Colon (tissue), 2 donors: ENCODE data around the gene FGGY.
A peak's percentile ranks its signal among the peaks of the same experiment; 100 is the strongest.
"Not testable (repeated sequence)": the region's sequence is repeated elsewhere in the genome, so short reads cannot be mapped to it uniquely, and the experiment has no call there.

ENCODE experiments used
- FAIRE-seq: peaks from 2 replicates; lab custom pipeline; 2012; peaks lifted over from hg19 to GRCh38; lab: Jason Lieb, UNC
- donor health status: control.
- donor health status: control.

The FGGY gene

DNA sequence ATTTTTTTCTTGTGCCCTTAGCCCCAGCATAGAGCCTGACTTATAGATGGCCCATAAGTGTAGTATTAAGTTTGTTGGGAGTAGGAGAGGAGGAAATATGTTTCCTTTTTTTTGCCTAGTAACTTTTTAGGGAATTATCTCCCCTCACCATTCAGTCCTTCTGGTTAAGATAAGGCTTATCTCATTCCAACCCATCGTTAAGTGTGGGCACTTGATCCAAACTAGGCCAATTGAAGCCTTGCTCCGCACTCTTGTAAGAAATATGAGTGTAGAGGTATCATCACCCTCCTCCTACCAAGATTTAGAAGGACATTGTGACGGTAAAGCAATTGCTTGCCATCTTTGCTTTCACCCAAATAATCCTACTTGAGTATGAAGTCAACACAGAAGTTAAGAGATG is 8.8 kb upstream of the FGGY start:
- no peak for FAIRE-seq

DNA sequence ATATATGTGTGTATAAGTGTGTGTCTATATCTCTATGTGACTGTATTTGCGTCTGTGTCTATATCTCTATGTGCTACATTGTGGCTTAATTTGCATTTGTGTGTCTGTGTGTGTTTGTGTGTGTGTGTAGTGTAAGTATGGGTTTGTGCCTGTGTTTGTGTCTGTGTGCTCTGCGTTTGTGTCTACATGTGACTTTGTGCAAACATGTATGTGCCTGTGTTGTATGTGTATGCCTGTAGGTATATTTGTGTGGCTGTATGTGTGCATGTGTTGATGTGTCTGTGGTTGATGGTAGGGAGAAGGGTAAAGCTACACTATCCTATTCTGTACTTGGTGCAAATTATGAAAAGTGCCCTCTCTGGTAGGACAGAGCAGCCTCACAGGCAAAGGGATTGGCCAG is 7.3 kb upstream of the FGGY start:
- no peak for FAIRE-seq

DNA sequence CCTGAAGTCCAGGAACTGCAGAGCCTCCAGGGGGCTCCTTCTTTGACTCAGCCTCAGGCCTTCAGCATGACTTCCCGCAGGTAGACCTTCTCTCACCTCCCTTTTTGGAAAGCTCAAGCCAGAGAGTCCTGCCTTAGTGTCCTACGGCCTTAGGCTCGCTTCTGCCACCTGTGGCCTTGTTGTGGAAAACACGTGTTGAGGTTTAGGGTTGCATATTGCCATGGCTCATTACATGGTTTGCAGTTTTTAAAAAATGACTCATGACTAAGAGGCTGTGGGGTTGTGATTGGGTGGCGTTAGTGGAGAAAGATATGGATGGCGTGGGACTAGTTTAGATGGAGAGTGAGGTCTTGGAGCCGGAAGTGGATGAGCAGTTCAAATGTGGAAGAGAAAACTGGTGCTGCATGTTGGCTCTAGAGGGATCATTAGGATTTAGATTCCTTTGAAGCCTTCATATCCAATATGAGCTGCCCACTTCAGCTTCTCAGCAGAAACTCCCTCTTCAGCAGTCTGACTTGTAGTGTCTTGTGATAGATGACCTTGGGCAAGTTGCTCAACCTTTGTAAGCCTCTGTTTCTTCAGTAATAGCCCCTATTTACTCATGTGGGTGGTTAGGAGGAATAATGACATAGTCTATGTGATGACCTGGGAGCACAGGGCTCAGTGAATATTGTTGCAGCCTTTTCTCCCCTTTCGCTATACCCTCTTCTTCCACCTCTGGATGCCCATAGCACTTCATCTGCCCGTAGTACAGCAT is 6.5 kb upstream of the FGGY start:
- FAIRE-seq, result no peak

DNA sequence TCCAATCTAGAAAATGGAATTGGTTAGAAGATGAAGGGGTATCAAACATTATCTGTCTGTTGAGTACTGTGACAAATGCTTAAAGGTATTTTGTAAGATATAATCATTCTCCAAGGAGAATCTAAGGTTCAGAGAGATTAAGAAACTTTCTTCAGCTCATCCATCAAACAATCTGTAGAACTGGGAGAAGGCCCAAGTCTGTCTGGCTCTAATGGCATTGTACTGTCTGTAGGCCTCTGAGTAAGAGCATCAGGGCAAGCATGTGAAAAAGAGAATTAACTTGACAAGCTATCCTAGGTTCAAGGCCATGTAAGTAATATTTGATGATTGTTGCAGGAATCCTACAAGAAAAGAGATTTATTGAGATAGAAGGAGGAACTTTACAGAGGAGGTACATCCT is 5.3 kb upstream of the FGGY start:
- no peak for FAIRE-seq

DNA sequence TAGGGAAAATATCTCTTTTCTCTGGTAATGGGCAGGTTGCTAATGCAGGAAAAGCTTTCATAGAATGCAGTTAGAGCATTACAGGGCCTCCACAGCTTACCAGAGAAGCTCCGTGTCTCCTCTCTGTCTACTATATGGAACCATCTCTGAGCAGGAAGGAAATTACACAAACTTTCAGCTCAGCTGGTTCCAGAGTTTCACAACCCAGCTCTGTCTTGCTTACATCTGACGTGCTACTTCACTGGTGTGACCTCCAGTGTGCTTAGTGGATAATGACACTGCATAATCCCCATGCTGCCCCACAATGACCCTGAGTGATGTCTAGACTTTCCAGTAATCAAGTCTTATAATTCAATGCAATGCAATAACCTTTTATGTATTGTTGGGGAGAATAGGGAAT is 4.3 kb upstream of the FGGY start:
- FAIRE-seq, result no peak

DNA sequence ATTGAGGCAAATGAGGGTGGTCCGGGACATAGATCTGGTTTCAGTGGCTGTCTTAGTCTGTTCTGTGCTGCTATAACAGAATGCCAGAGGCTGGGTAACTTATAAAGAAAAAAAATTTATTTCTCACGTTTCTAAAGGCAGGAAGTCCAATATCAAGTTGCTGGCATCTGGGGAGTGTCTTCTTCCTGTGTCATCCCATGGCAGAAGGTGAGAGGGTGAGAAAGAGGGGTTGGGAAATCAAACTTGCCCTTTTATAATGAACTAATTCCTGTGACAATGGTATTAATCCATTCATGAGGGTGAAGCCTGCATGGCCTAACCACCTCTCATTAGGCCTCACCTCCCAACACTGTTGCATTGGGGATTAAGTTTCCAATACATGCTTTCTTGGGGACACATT is 3.7 kb upstream of the FGGY start:
- FAIRE-seq, result no peak

DNA sequence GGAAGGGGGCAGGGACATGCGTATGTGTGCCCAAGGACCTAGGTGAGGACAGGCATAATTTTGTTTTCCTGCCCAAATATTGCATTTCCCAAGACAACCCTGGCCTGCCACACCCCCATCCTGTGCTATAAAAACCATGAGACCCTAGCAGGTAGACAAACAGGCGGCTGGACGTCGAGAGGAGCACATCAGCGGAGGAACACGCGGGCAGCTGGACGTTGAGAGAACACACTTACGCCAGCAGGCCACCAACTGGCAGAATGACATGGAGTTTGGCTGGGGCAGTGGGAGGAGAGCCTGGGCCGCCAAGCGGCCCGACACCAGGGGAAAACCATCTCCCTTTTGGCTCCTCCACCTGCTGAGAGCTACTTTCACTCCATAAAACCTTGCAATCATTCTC is 3.0 kb upstream of the FGGY start:
- no peak for FAIRE-seq

DNA sequence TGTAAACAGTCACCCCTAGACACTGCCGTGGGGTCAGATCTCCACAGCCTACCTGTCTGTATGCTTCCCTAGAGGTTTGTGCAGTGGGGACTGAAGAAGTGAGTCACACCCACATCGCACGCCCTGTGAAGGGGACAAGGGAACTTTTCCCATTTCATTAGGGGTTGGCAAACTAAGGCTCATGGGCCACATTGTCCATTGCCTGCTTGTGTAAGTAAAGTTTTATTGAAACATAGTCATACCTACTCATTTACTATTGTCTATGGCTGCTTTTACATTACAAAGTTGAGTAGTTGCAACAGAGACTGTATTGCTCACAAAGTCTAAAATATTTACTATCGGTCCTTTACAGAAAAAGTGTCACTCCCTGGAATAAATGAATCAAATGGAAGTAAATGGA is 2.5 kb upstream of the FGGY start:
- no peak for FAIRE-seq

DNA sequence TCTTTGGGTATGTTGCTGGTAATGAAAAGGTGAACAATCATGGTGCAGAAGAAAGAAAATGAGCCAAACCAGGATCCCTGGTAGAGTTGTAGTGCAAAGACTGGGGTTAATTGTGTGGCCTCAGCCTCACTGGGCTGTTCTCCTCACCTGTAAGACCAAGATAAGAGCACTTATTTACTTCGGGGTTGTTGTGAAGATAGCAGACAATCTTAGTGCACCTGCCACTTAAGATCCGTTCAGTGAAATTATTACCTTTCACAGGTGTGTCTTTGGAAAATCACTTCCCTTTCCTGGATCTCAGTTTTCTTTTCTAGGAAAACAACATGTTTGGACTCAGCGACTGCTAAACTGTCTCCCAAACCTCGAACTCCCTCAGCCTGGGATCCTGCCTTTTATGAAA is 1.3 kb upstream of the FGGY start:
- FAIRE-seq, result no peak

DNA sequence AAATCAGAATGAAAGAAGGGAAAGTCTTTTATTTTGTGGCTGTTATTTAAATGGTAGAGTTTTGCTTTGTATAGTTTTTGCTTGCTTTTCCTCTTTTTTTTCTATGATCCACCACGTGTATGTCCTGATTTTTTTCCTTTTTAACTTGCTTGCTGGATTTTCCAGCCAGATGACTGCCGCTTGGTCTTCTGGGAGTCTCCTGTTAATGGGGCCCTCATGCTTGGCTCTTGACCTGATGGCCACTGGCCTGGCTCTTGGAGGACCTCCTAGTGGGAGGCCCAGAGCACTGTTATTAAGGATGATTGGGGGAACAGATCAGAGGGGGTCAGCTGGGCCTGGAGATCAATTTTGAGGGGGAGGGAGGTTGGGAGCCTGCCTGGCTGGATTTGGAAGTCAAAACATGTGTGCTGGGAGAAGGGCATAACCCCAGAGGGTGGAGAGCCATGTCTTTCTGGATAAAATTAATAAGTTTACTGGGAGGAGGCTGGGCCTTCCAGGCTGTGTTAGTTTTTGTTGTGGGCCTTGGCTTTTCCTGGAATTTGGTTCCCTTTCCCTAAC is 1.2 kb downstream of the FGGY start:
- no peak for FAIRE-seq

DNA sequence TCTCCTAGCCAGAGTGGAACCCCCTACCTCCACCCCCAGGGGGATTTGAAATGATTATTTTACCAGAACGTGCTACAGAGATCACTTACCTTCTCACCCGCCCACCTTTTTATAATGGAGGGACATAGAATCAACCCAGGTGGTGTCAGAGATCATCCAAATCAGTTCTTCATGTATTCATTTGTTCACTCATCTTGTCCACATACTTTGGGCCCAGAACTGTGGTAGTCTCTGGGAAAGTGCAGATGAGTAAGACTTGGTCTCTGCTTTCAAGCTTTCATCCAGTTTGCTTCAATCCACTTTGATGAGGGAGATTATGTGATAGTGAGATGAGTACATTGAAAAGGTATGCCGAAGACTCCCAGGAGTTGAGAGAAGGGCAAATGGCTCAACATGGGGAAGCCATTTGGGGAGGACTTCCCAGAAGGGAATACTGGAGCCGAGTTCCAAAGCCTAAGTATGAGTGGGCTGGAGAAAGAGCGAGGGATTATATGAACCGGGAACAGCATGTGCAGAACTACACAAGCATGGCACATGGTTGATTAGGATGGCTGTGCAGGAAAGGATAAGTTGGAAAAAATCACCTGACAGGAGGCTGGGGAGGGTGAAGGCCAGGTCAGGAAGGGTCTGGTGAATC is 1.9 kb downstream of the FGGY start:
- FAIRE-seq, result no peak

DNA sequence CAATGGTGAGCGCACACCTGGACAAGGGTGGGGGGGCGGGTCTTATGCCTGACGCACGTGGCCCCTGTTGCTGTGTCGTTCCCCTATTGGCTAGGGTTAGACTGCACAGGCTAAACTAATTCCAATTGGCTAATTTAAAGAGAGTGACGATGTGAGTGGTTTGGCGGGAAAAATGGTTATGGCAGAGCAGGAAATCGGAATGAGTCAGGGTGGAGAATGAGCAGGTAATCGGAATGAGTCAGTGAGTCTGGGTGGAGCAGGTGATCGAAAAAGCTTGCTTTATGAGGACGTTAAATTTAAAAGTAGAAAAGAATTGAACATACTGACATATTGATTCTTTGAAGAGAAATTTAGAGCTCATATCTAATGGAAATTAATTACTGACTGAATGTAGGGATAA is 2.8 kb downstream of the FGGY start:
- not testable (repeated sequence) for FAIRE-seq

DNA sequence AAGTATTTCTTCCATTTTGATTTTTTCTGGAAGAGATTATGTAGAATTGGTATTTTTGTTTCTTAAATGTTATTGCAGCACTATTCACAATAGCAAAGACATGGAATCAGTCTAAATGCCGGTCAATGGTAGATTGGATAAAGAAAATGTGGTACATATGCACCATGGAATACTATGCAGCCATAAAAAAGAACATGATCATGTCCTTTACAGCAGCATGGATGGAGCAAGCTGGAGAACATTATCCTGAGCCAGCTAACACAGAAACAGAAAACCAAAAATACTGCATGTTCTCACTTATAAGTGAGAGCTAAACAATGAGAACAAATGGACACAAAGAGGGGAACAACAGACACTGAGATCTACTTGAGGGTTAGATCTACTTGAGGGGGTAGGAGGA is 5.4 kb downstream of the FGGY start:
- no peak for FAIRE-seq

DNA sequence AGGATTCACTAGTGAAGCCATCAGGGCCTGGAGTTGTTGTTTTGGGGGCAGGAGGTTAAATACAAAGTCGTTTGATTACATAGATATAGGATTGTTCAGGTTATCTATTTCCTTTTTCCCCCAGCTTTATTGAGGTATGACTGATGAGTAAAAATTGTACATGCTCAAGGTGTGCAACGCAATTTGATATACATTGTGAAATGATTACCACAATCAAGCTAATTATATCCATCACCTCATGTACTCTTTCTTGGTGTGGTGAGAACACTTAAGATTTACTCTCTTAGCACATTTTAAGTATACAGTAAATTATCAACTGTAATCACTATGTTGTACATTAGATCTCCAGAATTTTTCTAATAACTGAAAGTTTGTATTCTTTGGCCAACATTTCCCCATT is 6.0 kb downstream of the FGGY start:
- FAIRE-seq, result no peak

DNA sequence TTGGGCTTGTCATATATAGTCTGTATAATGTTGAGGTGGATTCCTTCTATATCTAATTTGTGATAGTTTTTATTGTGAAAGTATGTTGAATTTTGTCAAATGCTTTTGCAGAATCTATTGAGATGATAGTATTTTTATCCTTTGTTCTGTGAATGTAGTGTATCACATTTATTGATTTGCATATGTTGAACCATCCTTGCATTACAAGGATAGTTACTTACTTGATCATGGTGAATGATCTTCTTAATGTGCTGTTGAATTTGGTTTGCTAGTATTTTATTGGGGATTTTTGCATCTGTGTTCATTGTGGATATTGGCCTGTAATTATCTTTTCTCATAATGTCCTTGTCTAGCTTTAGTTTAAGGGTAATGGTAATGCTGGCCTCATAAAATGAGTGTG is 8.3 kb downstream of the FGGY start:
- no peak for FAIRE-seq

DNA sequence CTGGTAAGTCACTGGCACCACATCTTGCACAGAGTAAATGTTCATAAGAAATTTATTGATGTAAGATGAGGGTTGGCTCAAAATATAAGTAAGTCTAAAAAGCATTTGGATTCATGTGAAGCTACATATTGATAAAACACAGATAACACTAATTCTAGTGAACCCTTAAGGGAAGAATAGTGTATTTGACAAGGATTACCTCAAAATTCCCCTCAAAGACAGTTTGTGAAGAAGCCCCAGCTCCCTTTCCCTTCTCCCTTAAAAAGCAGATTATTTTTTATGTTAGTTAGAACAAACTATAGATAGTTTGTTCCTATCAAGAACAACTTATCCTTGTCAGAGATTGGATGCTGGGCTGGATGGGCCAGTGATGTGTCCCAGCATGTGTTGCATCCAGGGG is 10.7 kb downstream of the FGGY start:
- no peak for FAIRE-seq

DNA sequence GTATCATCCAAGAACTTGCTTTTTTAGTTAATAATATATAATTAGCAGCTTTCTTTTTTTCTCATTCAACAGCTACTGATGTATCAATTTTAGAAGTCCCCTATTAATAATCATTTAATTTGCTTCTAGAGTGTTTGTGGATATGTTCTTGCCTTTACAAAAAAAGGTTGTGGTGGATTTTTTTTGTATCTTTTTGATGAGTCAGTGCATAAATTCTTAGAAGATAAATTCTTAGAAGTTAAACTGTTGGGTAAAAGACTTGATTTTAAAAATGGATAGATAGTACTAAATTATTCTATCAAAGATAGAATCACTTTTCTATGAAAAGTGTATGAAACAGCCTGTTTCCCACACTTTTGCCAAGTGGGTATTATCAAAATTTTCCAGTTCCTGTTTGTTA is 11.9 kb downstream of the FGGY start:
- peak; percentile 43 for FAIRE-seq

DNA sequence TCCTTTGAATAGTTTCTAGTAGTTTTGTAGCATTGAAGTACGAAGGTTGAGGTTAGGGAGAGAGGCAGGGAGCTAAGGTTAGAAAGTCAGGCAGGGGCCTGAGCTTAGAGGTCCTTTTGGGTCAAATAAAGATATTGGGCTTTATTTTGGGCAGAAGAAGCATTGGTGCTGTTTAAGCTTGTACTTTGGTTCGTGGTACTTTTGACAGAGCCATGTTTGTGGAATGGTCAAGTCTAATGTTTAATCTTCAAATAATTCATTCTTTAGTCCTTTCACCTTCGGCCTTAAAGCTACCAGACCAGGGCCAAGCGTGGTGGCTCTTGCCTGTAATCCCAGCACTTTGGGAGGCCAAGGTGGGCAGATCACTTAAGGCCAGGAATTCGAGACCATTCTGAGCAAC is 12.5 kb downstream of the FGGY start:
- FAIRE-seq, result no peak

DNA sequence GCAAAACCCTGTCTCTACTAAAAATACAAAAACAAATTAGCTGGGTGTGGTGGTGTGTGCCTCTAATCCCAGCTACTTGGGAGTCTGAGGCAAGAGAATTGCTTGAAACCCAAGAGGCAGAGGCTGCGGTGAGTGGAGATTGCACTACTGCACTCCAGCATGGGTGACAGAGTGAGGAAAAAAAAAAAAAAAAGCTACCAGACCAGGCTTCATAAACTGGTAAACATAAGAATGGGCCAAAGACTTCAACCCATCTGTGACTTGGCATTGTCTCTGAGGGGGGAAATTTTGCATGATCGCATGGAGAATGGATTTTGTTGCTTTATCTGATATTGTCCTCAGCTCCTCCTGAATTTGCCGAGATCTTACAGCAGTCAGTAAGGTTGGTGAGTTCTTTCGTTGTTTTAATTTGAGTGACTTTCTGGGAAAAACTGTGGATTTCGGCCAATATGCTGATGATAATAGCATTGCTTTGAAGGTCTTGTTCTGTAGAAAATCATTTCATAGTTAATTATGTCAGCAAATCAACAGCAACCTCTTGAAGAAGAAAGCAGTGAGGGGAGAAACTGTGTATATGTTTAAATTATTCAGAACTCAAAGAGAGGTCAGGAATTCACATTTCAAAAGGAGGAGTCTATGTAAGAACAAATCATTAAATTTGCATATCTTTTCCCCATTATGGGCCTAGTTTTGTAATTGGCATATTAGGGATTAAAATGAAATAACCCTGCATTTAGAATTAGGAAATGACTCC is 13.1 kb downstream of the FGGY start:
- no peak for FAIRE-seq

DNA sequence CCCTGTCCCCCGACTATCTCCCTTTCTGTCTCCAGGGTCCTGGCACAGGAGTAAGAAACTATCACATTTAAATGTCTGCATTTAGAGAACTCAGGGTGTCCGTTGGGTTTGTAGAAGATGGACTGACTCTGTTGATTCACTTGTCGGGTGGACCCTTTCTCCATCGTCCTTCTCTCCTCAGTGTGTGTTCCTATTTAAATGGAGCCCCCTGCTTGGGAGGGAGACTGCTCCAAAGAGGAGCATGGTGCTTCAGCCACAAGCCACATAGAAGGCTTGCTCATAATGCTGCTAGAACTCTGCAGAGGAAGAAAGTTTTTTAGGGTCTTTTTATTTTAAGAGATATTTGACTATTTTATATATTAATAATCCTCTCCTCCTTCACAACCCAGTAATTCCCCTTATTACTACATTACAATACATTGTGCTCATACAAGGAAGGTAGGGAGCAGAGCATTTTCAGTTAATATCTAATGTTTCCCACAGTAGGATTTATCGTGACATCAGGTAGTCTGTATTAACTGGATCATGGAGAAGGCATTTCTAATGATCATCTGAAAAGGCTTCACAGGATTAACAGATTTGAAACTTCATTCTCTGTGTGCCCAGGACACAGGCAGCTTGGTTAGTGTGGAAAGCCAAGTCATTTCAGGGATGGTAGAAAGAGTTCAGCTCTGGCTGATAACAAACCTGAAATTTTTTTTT is 13.8 kb downstream of the FGGY start:
- no peak for FAIRE-seq

DNA sequence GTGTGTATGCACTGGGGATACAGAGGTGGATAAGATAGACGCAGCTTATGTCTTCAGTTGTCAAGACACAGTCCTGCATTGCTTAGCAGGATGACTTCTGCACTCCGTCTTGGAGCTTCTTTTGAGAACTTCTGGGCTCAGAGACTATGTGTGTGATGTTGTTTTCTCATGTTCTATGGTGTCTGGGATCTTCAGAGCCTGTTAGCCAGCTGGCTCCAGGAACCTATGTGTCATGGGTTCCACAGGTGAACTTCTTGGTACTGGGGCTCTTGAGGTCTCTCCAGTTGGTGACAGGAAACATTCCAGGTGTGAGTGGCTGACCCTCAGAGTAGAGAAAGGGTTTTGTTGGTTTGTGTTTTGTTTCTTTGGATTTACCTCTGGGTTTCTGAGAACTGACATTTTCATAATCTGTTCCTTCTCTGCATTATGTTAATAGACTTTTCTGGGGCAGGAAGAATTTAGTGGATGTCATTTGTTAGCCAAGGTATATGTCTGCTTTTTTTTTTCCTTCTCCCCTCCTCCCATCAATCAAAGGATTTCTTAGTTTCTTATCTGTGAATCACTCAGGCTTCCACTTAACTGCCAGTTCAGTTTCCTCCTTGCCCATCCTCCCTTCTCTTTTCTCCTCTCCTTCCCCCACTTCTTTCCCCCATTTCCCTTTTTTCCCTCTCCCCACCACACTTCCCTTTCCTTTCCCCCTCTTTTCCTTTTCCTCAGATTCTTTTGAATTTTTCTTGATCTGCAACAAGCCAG is 18.1 kb downstream of the FGGY start:
- no peak for FAIRE-seq
